Measurements from ENCODE around the gene DHRS11. TPM values are rescaled to one million over a fixed set of nuclear protein-coding genes. Genes with fewer than 3 reads are reported as not detected.

Gene DHRS11
- total and polyA plus RNA-seq, 2 of the 8 experiments (the other 6 are each of a cell fraction or from before 2014, with no cell fraction given), result 29.5 to 63.3 TPM

DNA sequence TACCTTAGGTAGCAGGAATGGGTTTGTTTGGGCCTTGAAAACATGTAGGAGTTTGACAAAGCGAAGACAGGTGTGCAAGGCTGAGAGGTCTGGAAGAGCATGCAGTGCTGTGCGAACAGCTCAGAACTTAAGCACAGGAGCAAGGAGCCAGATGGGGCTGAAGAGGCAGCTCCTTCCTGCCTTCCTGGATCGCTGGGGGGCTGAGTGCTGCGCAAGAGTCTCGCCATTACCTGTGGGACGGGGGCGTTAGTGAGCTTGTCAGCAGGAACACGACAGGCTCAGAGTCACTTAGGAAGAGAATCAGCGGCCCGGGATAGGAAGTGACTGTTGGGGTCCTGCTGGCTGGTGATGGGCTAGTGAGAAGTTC is 9.2 kb downstream of the DHRS11 start:
- ChIA-PET POLR2A (ENCODE audit: partially characterized antibody) (interaction anchor here (0.6 to 5.0 kb wide), 13 partner anchors 9 to 1008 kb away, joined by 3 to 55 read pairs (median 3); partner anchors contain the start of genes DHRS11 and SYNRG), CTCF (ENCODE audit: partially characterized antibody) (interaction anchor here (0.7 to 5.6 kb wide), 9 partner anchors 14 to 106 kb away, joined by 3 to 84 read pairs (median 5); partner anchors contain the start of genes MYO19 and PIGW)
- H3K4me2 ChIP-seq (ENCODE audit: insufficient read depth in 1 of 2, low read depth in 2 of 2, low read length in 2 of 2), result peak overlapping the region; percentile 91 to 95
- H3K23me2 ChIP-seq (ENCODE audit: low read depth, low read length), result peaks cover 10% of the 10 kb centered on the region
- no peak for FAIRE-seq
- no peak overlapping the region for H2AFZ ChIP-seq (ENCODE audit: low read length)
- H3K4me1 ChIP-seq (replicated peaks in 1 of 4; ENCODE audit: control insufficient read depth in 3 of 4, insufficient read depth in 4 of 4, low read length in 3 of 4), result peaks cover 3 to 15% (median 9%) of the 10 kb centered on the region in 4 experiments
- no peak overlapping the region for H3K23ac ChIP-seq (ENCODE audit: insufficient read length)
- peak overlapping the region; percentile 34; the same call in 1 of the 2 replicates for H3K27ac ChIP-seq (ENCODE audit: low read depth, low read length)
- H2BK12ac ChIP-seq (ENCODE audit: low read depth, low read length), result peak overlapping the region; percentile 81
- H3K56ac ChIP-seq (replicated peaks; ENCODE audit: insufficient read length, low read depth, low read length), result peak overlapping the region; percentile 48
- no peak overlapping the region for H2BK20ac ChIP-seq (ENCODE audit: low read length)
- peak overlapping the region; percentile 66; the same call in 1 of the 2 replicates for H4K8ac ChIP-seq (ENCODE audit: extremely low read depth, insufficient read depth, low read length)
- peaks cover 2 to 5% of the 10 kb centered on the region in 2 experiments for H4K20me1 ChIP-seq (replicated peaks in 1 of 2; ENCODE audit: control insufficient read depth in 1 of 2, insufficient read depth in 2 of 2, low read length in 2 of 2)
- no peak overlapping the region for H2BK120ac ChIP-seq (replicated peaks; ENCODE audit: low read depth, low read length)
- H4K5ac ChIP-seq (ENCODE audit: insufficient read length, low read depth, low read length), result peak overlapping the region; percentile 20
- H3K9me3 ChIP-seq (ENCODE audit: insufficient read depth in 2 of 2, low read depth in 1 of 2, low read length in 1 of 2), result no peaks in the 10 kb centered on the region
- peaks cover 6% of the 10 kb centered on the region for H3K79me1 ChIP-seq (ENCODE audit: low read depth, low read length)
- peaks cover 0 to 2% (median under 1%) of the 10 kb centered on the region in 4 experiments; a peak in 2 of 8 replicates for H3K36me3 ChIP-seq (ENCODE audit: control insufficient read depth in 2 of 4, insufficient read depth in 4 of 4, low read length in 3 of 4)
- DNase-seq (ENCODE audit: low read depth in 1 of 2, low spot score in 2 of 2), result no peak
- H4K91ac ChIP-seq (replicated peaks; ENCODE audit: insufficient read length, low read length), result no peak overlapping the region
- H2BK15ac ChIP-seq (ENCODE audit: low read length), result no peak overlapping the region
- H3K4ac ChIP-seq (replicated peaks; ENCODE audit: insufficient read length, low read depth, low read length), result no peak overlapping the region
- H3K9ac ChIP-seq (replicated peaks in 1 of 4; ENCODE audit: extremely low read depth in 1 of 4, low read depth in 3 of 4, low read length in 3 of 4), result peak overlapping the region in 3 of 4 experiments; percentile 15 to 79 (median 43); a peak in 5 of 7 replicates
- no peak for TF ChIP-seq SIN3A (conservative IDR thresholded peaks at IDR 0.05 in 1 of 2, IDR thresholded peaks at IDR 0.05 in 1 of 2; ENCODE audit: low read depth in 1 of 2, low read length in 2 of 2)
- peak; percentile 3; the same call in 1 of the 2 replicates for TF ChIP-seq YY1 (IDR thresholded peaks at IDR 0.05; ENCODE audit: low read depth, low read length)
- 0 out of 2 replicates have a peak, but pooled peaks have one; percentile 13 for TF ChIP-seq EGR1 (IDR thresholded peaks at IDR 0.05; ENCODE audit: borderline replicate concordance, low read depth, low read length)
- H3K14ac ChIP-seq (ENCODE audit: insufficient read length), result no peak overlapping the region
- H2AK5ac ChIP-seq (ENCODE audit: low read depth, low read length), result no peak overlapping the region
- H2BK5ac ChIP-seq (ENCODE audit: low read depth, low read length), result peak overlapping the region; percentile 95
- H3K4me3 ChIP-seq (ENCODE audit: extremely low read depth in 1 of 4, insufficient read depth in 2 of 4, low read depth in 3 of 4, low read length in 4 of 4), result peak overlapping the region; percentile 75 to 94 (median 86)
- no peaks in the 10 kb centered on the region for H3K27me3 ChIP-seq (replicated peaks in 1 of 4; ENCODE audit: control insufficient read depth in 3 of 4, extremely low read depth in 1 of 4, insufficient read depth in 3 of 4, low read length in 3 of 4)
- peak overlapping the region; percentile 86 for H3K18ac ChIP-seq (ENCODE audit: extremely low read depth, low read length)
- 20% methylated on average over 10 of the region's 10 CpGs; no CpG with 5 or more reads in 1 of the 2 experiments for WGBS, 2 experiments (ENCODE audit: extremely low coverage in 1 of 2, insufficient coverage in 1 of 2, insufficient read length in 1 of 2, insufficient replicate concordance in 2 of 2, low coverage in 1 of 2, low lambda C conversion rate in 2 of 2, missing lambda C conversion rate in 1 of 2)
- H3K79me2 ChIP-seq (ENCODE audit: control insufficient read depth in 1 of 2, insufficient read depth in 2 of 2, low read length in 2 of 2), result peaks cover 2 to 24% of the 10 kb centered on the region in 2 experiments; a peak in 2 of 4 replicates
